CD14-positive monocyte (primary cell): Measurements from ENCODE around the gene CDK17. TPM values are rescaled to one million over a fixed set of nuclear protein-coding genes. Genes with fewer than 3 reads are reported as not detected.
A peak's percentile ranks its signal among the peaks of the same experiment; 100 is the strongest.
"Not testable (repeated sequence)": the region's sequence is repeated elsewhere in the genome, so short reads cannot be mapped to it uniquely, and the experiment has no call there.

Experiments used
- DNase-seq, 3 donors: peaks; one replicate each; pipeline ENCODE4 v3.0.0-alpha.2; 2011 to 2022
- H2AFZ ChIP-seq: 2 replicates; pipeline ENCODE4 v1.6.0; 2012; ENCODE audit warnings: mild to moderate bottlenecking, low read depth, low read length, inconsistent platforms; ENCODE audit not compliant: insufficient read depth, poor library complexity, severe bottlenecking
- H3K27ac ChIP-seq, 2 donors: 1 replicate in 1 of 2; 2 replicates in 1 of 2; pipeline ENCODE4 v1.5.1; 2012 to 2013; ENCODE audit warnings: low read length in 2 of 2, control low read depth in 1 of 2, inconsistent platforms in 1 of 2, low read depth in 1 of 2, mild to moderate bottlenecking in 1 of 2
- H3K27me3 ChIP-seq, 2 donors: one replicate each; pipeline versions ENCODE4 v1.6.0 to v1.6.1; 2011 to 2013; ENCODE audit warnings: low read length in 2 of 2; ENCODE audit not compliant: control insufficient read depth in 2 of 2, insufficient read depth in 2 of 2
- H3K36me3 ChIP-seq, 2 donors: replicated peaks in 1 of 2; 1 replicate in 1 of 2; 2 replicates in 1 of 2; pipeline versions ENCODE4 v1.5.1 to v1.6.1; 2012 to 2013; ENCODE audit warnings: low read length in 2 of 2, control low read depth in 1 of 2, inconsistent platforms in 1 of 2, mild to moderate bottlenecking in 1 of 2; ENCODE audit not compliant: insufficient read depth in 2 of 2, control insufficient read depth in 1 of 2
- H3K4me1 ChIP-seq, 2 donors: 1 replicate in 1 of 2; 2 replicates in 1 of 2; pipeline versions ENCODE4 v1.5.1 to v1.6.1; 2012 to 2013; ENCODE audit warnings: low read length in 2 of 2, control low read depth in 1 of 2, inconsistent platforms in 1 of 2, mild to moderate bottlenecking in 1 of 2, moderate library complexity in 1 of 2; ENCODE audit not compliant: insufficient read depth in 2 of 2, control insufficient read depth in 1 of 2
- H3K4me2 ChIP-seq: replicated peaks from 2 replicates; pipeline ENCODE3; 2012; ENCODE audit warnings: low read length, moderate library complexity, mild to moderate bottlenecking; ENCODE audit not compliant: poor library complexity, severe bottlenecking; ENCODE audit errors: extremely low read depth
- H3K4me3 ChIP-seq, 3 experiments: fragments of 200-600 bp in 1 of 3; sonication (generic) in 1 of 3; replicated peaks in 1 of 3; 1 replicate in 2 of 3; 2 replicates in 1 of 3; pipeline ENCODE4 v1.5.1; 2011 to 2013; ENCODE audit warnings: low read length in 3 of 3, mild to moderate bottlenecking in 3 of 3, control low read depth in 2 of 3, low read depth in 2 of 3, inconsistent platforms in 1 of 3, moderate library complexity in 1 of 3
- H3K79me2 ChIP-seq: 2 replicates; pipeline ENCODE4 v1.6.0; 2012; ENCODE audit warnings: mild to moderate bottlenecking, control low read depth, inconsistent platforms, low read length, moderate library complexity; ENCODE audit not compliant: insufficient read depth
- H3K9ac ChIP-seq: 2 replicates; pipeline ENCODE4 v1.6.0; 2017; ENCODE audit warnings: low read length, mild to moderate bottlenecking; ENCODE audit not compliant: insufficient read depth, poor library complexity, severe bottlenecking
- H3K9me3 ChIP-seq, 2 donors: replicated peaks in 1 of 2; 1 replicate in 1 of 2; 2 replicates in 1 of 2; pipeline versions ENCODE4 v1.5.1 to v1.6.1; 2012 to 2013; ENCODE audit warnings: low read length in 2 of 2, control low read depth in 1 of 2; ENCODE audit not compliant: control insufficient read depth in 1 of 2, insufficient read depth in 1 of 2
- H4K20me1 ChIP-seq: 2 replicates; pipeline ENCODE4 v1.6.0; 2012; ENCODE audit warnings: mild to moderate bottlenecking, low read length, control low read depth, moderate library complexity; ENCODE audit not compliant: insufficient read depth
- H3K27ac Mint-ChIP-seq, 7 donors: one replicate each; pipeline ENCODE4 v1.8.0; 2020; ENCODE audit warnings: mild to moderate bottlenecking in 7 of 7, mixed read lengths in 7 of 7, moderate library complexity in 6 of 7, inconsistent platforms in 2 of 7
- H3K27me3 Mint-ChIP-seq, 3 donors: one replicate each; pipeline ENCODE4 v1.8.0; 2021 to 2022; ENCODE audit warnings: low read depth in 3 of 3, mild to moderate bottlenecking in 3 of 3, mixed read lengths in 3 of 3, moderate library complexity in 3 of 3, inconsistent platforms in 1 of 3
- H3K36me3 Mint-ChIP-seq, 2 donors: one replicate each; pipeline ENCODE4 v1.8.0; 2020; ENCODE audit warnings: mixed read lengths in 2 of 2, inconsistent platforms in 1 of 2, mild to moderate bottlenecking in 1 of 2
- H3K4me1 Mint-ChIP-seq: one replicate; pipeline ENCODE4 v1.8.0; 2020; ENCODE audit warnings: mild to moderate bottlenecking, mixed read lengths
- H3K4me3 Mint-ChIP-seq, 2 donors: one replicate each; pipeline ENCODE4 v1.8.0; 2020; ENCODE audit warnings: mild to moderate bottlenecking in 2 of 2, mixed read lengths in 2 of 2, moderate library complexity in 1 of 2
- H3K9me3 Mint-ChIP-seq, 7 donors: one replicate each; pipeline ENCODE4 v1.8.0; 2020 to 2022; ENCODE audit warnings: mixed read lengths in 7 of 7, mild to moderate bottlenecking in 6 of 7, moderate library complexity in 6 of 7, inconsistent platforms in 2 of 7
- CTCF ChIP-seq: fragments of 200-600 bp; IDR thresholded peaks from one replicate; pipeline ENCODE4 v1.8.0; 2022; ENCODE audit warnings: antibody characterized with exemption, mild to moderate bottlenecking
- WGBS: methylation state at CpG from one replicate; pipeline ENCODE4 v1.1.5; 2013; ENCODE audit warnings: missing lambda C conversion rate; ENCODE audit not compliant: insufficient coverage; 5-methylcytosine and 5-hydroxymethylcytosine counted together
- intact Hi-C, 2 donors: fragments of 100-400 bp; cut with micrococcal nuclease; formaldehyde crosslinking; loops; one replicate each; pipeline versions ENCODE4 v1.15.0 to v1.15.1; 2023
- polyA plus RNA-seq, 3 donors: library from polyadenylated mRNA; depleted of rRNA in 1 of 3; unstranded in 2 of 3; stranded (reverse) in 1 of 3; fragments of 300-500 nt in 2 of 3; fragments of >200 nt in 1 of 3; fragmentation: Illumina TruSeq in 2 of 3; gene quantifications; 1 replicate in 2 of 3; 2 replicates in 1 of 3; pipeline ENCODE4 v1.2.3, GENCODE V29; 2012 to 2021

The CDK17 gene
- polyA plus RNA-seq, 3 donors: 3.6 to 6.9 (median 6.4) TPM

- Histone ChIP-seq H2AFZ (no peak overlapping the region), H3K9ac (no peak overlapping the region), H3K36me3 (no peaks in the 10 kb centered on the region), H3K4me2 (peak overlapping the region; percentile 28), H3K27ac (peak overlapping the region in 1 of 2 donors; percentile 78), H4K20me1 (peaks cover 58% of the 10 kb centered on the region), H3K9me3 (peaks cover 0 to under 1% of the 10 kb centered on the region in 2 donors), H3K4me3 (peak overlapping the region in 1 of 3 experiments; percentile 19), H3K79me2 (peaks cover 95% of the 10 kb centered on the region), H3K4me1 (peaks cover 26 to 41% of the 10 kb centered on the region in 2 donors), H3K27me3 (no peaks in the 10 kb centered on the region)
- Mint-ChIP-seq H3K4me1 (peaks cover 46% of the 10 kb centered on the region), H3K4me3 (peak overlapping the region in 1 of 2 donors; percentile 7), H3K27me3 (no peaks in the 10 kb centered on the region), H3K9me3 (peaks cover 0 to 2% (median under 1%) of the 10 kb centered on the region in 7 donors), H3K36me3 (no peaks in the 10 kb centered on the region), H3K27ac (peak overlapping the region; percentile 63 to 93 (median 85))
- intact Hi-C loops: loop anchor here in 1 of 2 donors (5.0 kb wide), 1 partner anchor 46 kb away; no protein-coding TSS in a partner anchor
- no CpG with 5 or more reads among the region's 1 CpG for WGBS
- no peak for TF ChIP-seq CTCF
- DNase-seq: peak; percentile 69 to 82 (median 80)
Measured at GRCh38 chr12:96350982-96351381, 49.3 kb downstream of the CDK17 start.

GRCh38 chr12:96347130-96347699, 53.0 kb downstream of the CDK17 start:
- intact Hi-C loops: no loop called here
- Histone ChIP-seq H3K4me1 (peaks cover 23 to 35% of the 10 kb centered on the region in 2 donors), H3K27me3 (no peaks in the 10 kb centered on the region), H3K79me2 (peaks cover 95% of the 10 kb centered on the region), H2AFZ (peak overlapping the region; percentile 42), H4K20me1 (peaks cover 45% of the 10 kb centered on the region), H3K9ac (peak overlapping the region; percentile 15), H3K4me2 (peak overlapping the region; percentile 75), H3K27ac (peak overlapping the region; percentile 54 to 75), H3K36me3 (peaks cover 0 to 12% of the 10 kb centered on the region in 2 donors), H3K9me3 (peaks cover 11 to 12% of the 10 kb centered on the region in 2 donors), H3K4me3 (peak overlapping the region; percentile 24 to 73 (median 49))
- Mint-ChIP-seq H3K27me3 (no peaks in the 10 kb centered on the region), H3K36me3 (peaks cover 16 to 20% of the 10 kb centered on the region in 2 donors), H3K4me1 (peaks cover 35% of the 10 kb centered on the region), H3K9me3 (peaks cover 13 to 23% (median 20%) of the 10 kb centered on the region in 7 donors), H3K4me3 (peak overlapping the region; percentile 74 to 85), H3K27ac (peak overlapping the region; percentile 76 to 93 (median 85))
- WGBS: 29% methylated on average over 2 of the region's 5 CpGs
- no peak for TF ChIP-seq CTCF
- peak in 2 of 3 donors; percentile 4 to 18 for DNase-seq

- intact Hi-C loops: not testable (repeated sequence)
- peak overlapping the region; percentile 54 to 75 for H3K27ac ChIP-seq
Measured at GRCh38 chr12:96346716-96347115, 53.5 kb downstream of the CDK17 start.

More at GRCh38 chr12:96346716-96347115, 53.5 kb downstream of the CDK17 start:
- Histone ChIP-seq H3K79me2 (peaks cover 95% of the 10 kb centered on the region), H3K4me1 (peaks cover 18 to 30% of the 10 kb centered on the region in 2 donors), H2AFZ (peak overlapping the region; percentile 42), H3K36me3 (peaks cover 0 to 12% of the 10 kb centered on the region in 2 donors), H3K9me3 (peaks cover 11 to 12% of the 10 kb centered on the region in 2 donors), H4K20me1 (peaks cover 44% of the 10 kb centered on the region), H3K4me3 (peak overlapping the region; percentile 24 to 73 (median 49)), H3K4me2 (peak overlapping the region; percentile 75), H3K9ac (peak overlapping the region; percentile 15)
- Mint-ChIP-seq H3K4me3 (peak overlapping the region; percentile 74 to 85), H3K27ac (peak overlapping the region; percentile 13 to 93 (median 85)), H3K9me3 (peaks cover 13 to 23% (median 20%) of the 10 kb centered on the region in 7 donors), H3K4me1 (peaks cover 30% of the 10 kb centered on the region), H3K36me3 (peaks cover 16 to 20% of the 10 kb centered on the region in 2 donors)
- not testable (repeated sequence) for H3K27me3 Mint-ChIP-seq, DNase-seq, H3K27me3 ChIP-seq
- 0% methylated on average over 2 of the region's 4 CpGs for WGBS
